WTC11 (cell line): ENCODE data around the gene LGALS8. TPM values are rescaled to one million over a fixed set of nuclear protein-coding genes. Genes with fewer than 3 reads are reported as not detected.
A peak's percentile ranks its signal among the peaks of the same experiment; 100 is the strongest.

Source experiments
- ATAC-seq: fragments of 200-7000 bp; cut with Tn5 transposase; 2 replicates; pipeline ENCODE4 v1.10.0; 2021; ENCODE audit warnings: mild to moderate bottlenecking, moderate library complexity
- CTCF ChIA-PET: fragments of 300-600 bp; sonication (Branson Sonifier 250); formaldehyde crosslinking; loops from one replicate; lab custom pipeline; 2021; ENCODE audit warnings: antibody characterized with exemption; lab: Charles Lee
- POLR2A ChIA-PET: fragments of 350-600 bp; sonication (Branson Sonifier 250); formaldehyde crosslinking; loops from one replicate; lab custom pipeline; 2021; ENCODE audit warnings: antibody characterized with exemption; lab: Charles Lee
- DNase-seq: peaks from one replicate; pipeline ENCODE4 v3.0.0; 2021; ENCODE audit warnings: low spot score
- H3K27ac Mint-ChIP-seq: 2 replicates; pipeline ENCODE4 v1.8.0; 2021; ENCODE audit warnings: mixed read lengths
- H3K27me3 Mint-ChIP-seq: 2 replicates; pipeline ENCODE4 v1.8.0; 2021; ENCODE audit warnings: low read depth, mild to moderate bottlenecking, moderate library complexity, mixed read lengths
- H3K36me3 Mint-ChIP-seq: 2 replicates; pipeline ENCODE4 v1.8.0; 2021; ENCODE audit warnings: mixed read lengths
- H3K4me1 Mint-ChIP-seq: 2 replicates; pipeline ENCODE4 v1.8.0; 2022; ENCODE audit warnings: mixed read lengths
- H3K4me3 Mint-ChIP-seq: 2 replicates; pipeline ENCODE4 v1.8.0; 2021; ENCODE audit warnings: mild to moderate bottlenecking, moderate library complexity, mixed read lengths
- H3K9me3 Mint-ChIP-seq: 2 replicates; pipeline ENCODE4 v1.8.0; 2021; ENCODE audit warnings: mixed read lengths
- AR ChIP-seq: fragments of 250-450 bp; sonication (Bioruptor Pico); IDR thresholded peaks from 2 replicates; pipeline ENCODE4 v1.9.0; 2021; ENCODE audit warnings: mild to moderate bottlenecking
- ATF2 ChIP-seq: sonication (generic); formaldehyde crosslinking; IDR thresholded peaks from 2 replicates; pipeline ENCODE4 v1.8.1; 2022; ENCODE audit warnings: low read depth, missing genetic modification reagents, borderline replicate concordance
- ATF3 ChIP-seq: sonication (generic); formaldehyde crosslinking; conservative IDR thresholded peaks from 2 replicates; pipeline ENCODE4 v1.8.1; 2022; ENCODE audit warnings: mild to moderate bottlenecking, missing genetic modification reagents
- CREB1 ChIP-seq: sonication (generic); formaldehyde crosslinking; IDR thresholded peaks from 2 replicates; pipeline ENCODE4 v1.8.0; 2023; ENCODE audit warnings: mild to moderate bottlenecking, missing genetic modification reagents
- E2F1 ChIP-seq: sonication (generic); formaldehyde crosslinking; IDR thresholded peaks from 2 replicates; pipeline ENCODE4 v1.8.0; 2022; ENCODE audit warnings: mild to moderate bottlenecking, missing genetic modification reagents
- E2F5 ChIP-seq: sonication (generic); formaldehyde crosslinking; IDR thresholded peaks from 2 replicates; pipeline ENCODE4 v1.8.1; 2022; ENCODE audit warnings: mild to moderate bottlenecking, moderate library complexity, missing genetic modification reagents
- ESRRA ChIP-seq: sonication (generic); formaldehyde crosslinking; IDR thresholded peaks from 2 replicates; pipeline ENCODE4 v1.8.1; 2022; ENCODE audit warnings: mild to moderate bottlenecking, missing genetic modification reagents, borderline replicate concordance
- FOXK1 ChIP-seq: sonication (generic); formaldehyde crosslinking; IDR thresholded peaks from 2 replicates; pipeline ENCODE4 v1.8.0; 2022; ENCODE audit warnings: mild to moderate bottlenecking, moderate library complexity, missing genetic modification reagents
- NFATC4 ChIP-seq: fragments of 250-450 bp; sonication (Bioruptor Pico); IDR thresholded peaks from 2 replicates; pipeline ENCODE4 v1.9.0; 2021; ENCODE audit warnings: mild to moderate bottlenecking
- NFYB ChIP-seq: sonication (generic); formaldehyde crosslinking; conservative IDR thresholded peaks from 2 replicates; pipeline ENCODE4 v1.8.0; 2022; ENCODE audit warnings: low read depth, missing genetic modification reagents
- PREB ChIP-seq: sonication (generic); formaldehyde crosslinking; IDR thresholded peaks from 2 replicates; pipeline ENCODE4 v1.8.1; 2022; ENCODE audit warnings: mild to moderate bottlenecking, missing genetic modification reagents, moderate library complexity, borderline replicate concordance
- STAT6 ChIP-seq: sonication (generic); formaldehyde crosslinking; conservative IDR thresholded peaks from 2 replicates; pipeline ENCODE4 v1.8.1; 2023; ENCODE audit warnings: mild to moderate bottlenecking, low read depth, missing genetic modification reagents, moderate library complexity
- TCF7 ChIP-seq: sonication (generic); formaldehyde crosslinking; IDR thresholded peaks from 2 replicates; pipeline ENCODE4 v1.8.0; 2022; ENCODE audit warnings: mild to moderate bottlenecking, low read depth, missing genetic modification reagents, moderate library complexity
- USF1 ChIP-seq: sonication (generic); formaldehyde crosslinking; IDR thresholded peaks from 2 replicates; pipeline ENCODE4 v1.8.0; 2022; ENCODE audit warnings: mild to moderate bottlenecking, missing genetic modification reagents
- USF2 ChIP-seq: sonication (generic); formaldehyde crosslinking; IDR thresholded peaks from 2 replicates; pipeline ENCODE4 v1.8.1; 2023; ENCODE audit warnings: mild to moderate bottlenecking, missing genetic modification reagents, moderate library complexity
- ZBTB21 ChIP-seq: sonication (generic); formaldehyde crosslinking; IDR thresholded peaks from 2 replicates; pipeline ENCODE4 v1.8.1; 2023; ENCODE audit warnings: mild to moderate bottlenecking, missing genetic modification reagents, borderline replicate concordance
- ZMAT4 ChIP-seq: fragments of 250-450 bp; sonication (Bioruptor Pico); IDR thresholded peaks from 2 replicates; pipeline ENCODE4 v1.9.0; 2021; ENCODE audit warnings: mild to moderate bottlenecking
- ZNF219 ChIP-seq: sonication (generic); formaldehyde crosslinking; IDR thresholded peaks from 2 replicates; pipeline ENCODE4 v1.8.0; 2023; ENCODE audit warnings: missing genetic modification reagents, mild to moderate bottlenecking, borderline replicate concordance
- ZNF281 ChIP-seq: sonication (generic); formaldehyde crosslinking; IDR thresholded peaks from 2 replicates; pipeline ENCODE4 v1.8.0; 2023; ENCODE audit warnings: mild to moderate bottlenecking, missing genetic modification reagents
- ZNF317 ChIP-seq: sonication (generic); formaldehyde crosslinking; IDR thresholded peaks from 2 replicates; pipeline ENCODE4 v1.8.1; 2023; ENCODE audit warnings: low read depth, mild to moderate bottlenecking, moderate library complexity, missing genetic modification reagents, borderline replicate concordance
- total RNA-seq: library from RNA; stranded (reverse); gene quantifications from 3 replicates; pipeline ENCODE4 v1.2.3, GENCODE V29; 2021

The LGALS8 gene
- total RNA-seq, 1 experiment from 2014 or later = 8.6 TPM

GRCh38 chr1:236524142-236524894, 536 bp downstream of the LGALS8 start:
- peak; percentile 20 for DNase-seq
- H3K4me1 Mint-ChIP-seq = peaks cover 11% of the 10 kb centered on the region
- peaks cover 28% of the 10 kb centered on the region for H3K27me3 Mint-ChIP-seq
- ChIA-PET CTCF (no interaction called here), POLR2A (no interaction called here)
- no peaks in the 10 kb centered on the region for H3K9me3 Mint-ChIP-seq
- ATAC-seq = peak; percentile 67
- H3K4me3 Mint-ChIP-seq = peak overlapping the region; percentile 85
- H3K27ac Mint-ChIP-seq = 0 out of 2 replicates have a peak overlapping the region, but pooled peaks have one; percentile 35
- H3K36me3 Mint-ChIP-seq = no peaks in the 10 kb centered on the region; the same call in 1 of the 2 replicates
- TF ChIP-seq ATF3 (CRISPR knock-in tag) (no peak), ZNF219 (CRISPR knock-in tag) (no peak), CREB1 (no peak), E2F1 (CRISPR knock-in tag) (no peak), ZNF317 (CRISPR knock-in tag) (no peak), USF1 (peak; percentile 89), ZNF281 (CRISPR knock-in tag) (no peak), AR (CRISPR knock-in tag) (no peak), ATF2 (CRISPR knock-in tag) (no peak), FOXK1 (CRISPR knock-in tag) (peak; percentile 65), TCF7 (CRISPR knock-in tag) (no peak), USF2 (peak; percentile 89), ZMAT4 (CRISPR knock-in tag) (no peak), NFYB (CRISPR knock-in tag) (no peak), NFATC4 (no peak), ZBTB21 (CRISPR knock-in tag) (no peak), ESRRA (CRISPR knock-in tag) (no peak), E2F5 (CRISPR knock-in tag) (no peak), STAT6 (CRISPR knock-in tag) (no peak), PREB (CRISPR knock-in tag) (no peak)
